Cardiac fibroblast (primary cell): ENCODE measurements around the gene DDX51.

ENCODE experiments used
- DNase-seq, 2 donors: peaks; one replicate each; pipeline versions ENCODE4 v3.0.0 to v3.0.0-alpha.2; 2010; ENCODE audit warnings: low read depth in 2 of 2
- H3K4me3 ChIP-seq, 2 donors: replicated peaks in 1 of 2; 1 replicate in 1 of 2; 2 replicates in 1 of 2; pipeline ENCODE4 v1.5.1; 2011; ENCODE audit warnings: low read depth in 2 of 2, low read length in 2 of 2, mild to moderate bottlenecking in 2 of 2, moderate library complexity in 1 of 2
- TF ChIP-seq, protein P1 (sequence below): IDR thresholded peaks from one replicate; pipeline ENCODE4 v1.5.1; 2011; ENCODE audit warnings: low read depth, mild to moderate bottlenecking, low read length, inconsistent platforms

Gene DDX51

DNA sequence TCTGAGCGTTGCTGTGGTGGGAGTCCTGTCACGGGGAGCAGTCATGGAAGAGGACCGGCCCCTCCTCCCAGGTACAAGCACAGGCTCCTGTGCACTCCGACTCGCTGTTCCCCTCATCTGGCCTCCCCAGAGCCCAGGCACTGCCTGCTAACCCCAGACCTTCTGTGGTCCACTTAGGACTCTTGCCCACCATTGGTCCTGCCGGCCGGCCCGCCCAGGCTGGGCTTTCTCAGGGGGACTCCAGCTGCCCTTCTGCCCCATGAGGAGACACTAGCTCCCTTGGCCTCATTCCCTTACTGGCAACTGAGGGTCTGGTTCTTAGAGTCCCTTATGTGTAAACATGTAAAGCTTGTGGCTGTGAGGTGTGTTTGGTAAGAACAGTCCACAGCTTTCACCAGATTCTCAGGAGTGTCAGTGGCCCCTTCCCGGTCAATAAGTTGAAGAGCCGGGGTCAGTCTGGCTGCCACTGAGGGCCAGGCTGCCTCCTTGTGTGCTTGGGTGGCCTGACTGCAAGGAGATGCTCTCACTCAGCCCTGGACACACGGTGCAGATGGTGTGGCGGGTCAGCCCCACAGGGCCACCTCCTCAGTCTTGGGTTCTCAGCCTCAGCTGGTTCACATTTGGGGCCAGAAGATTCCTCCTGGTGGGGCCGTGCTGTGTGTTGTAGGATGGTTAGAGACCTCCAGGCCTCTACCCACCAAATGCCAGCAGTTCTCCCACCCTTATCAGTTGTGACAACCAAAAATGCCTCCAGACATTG is 43.6 kb downstream of the DDX51 start:
- no peak overlapping the region for H3K4me3 ChIP-seq
- no peak for DNase-seq
- TF ChIP-seq, protein P1, sequence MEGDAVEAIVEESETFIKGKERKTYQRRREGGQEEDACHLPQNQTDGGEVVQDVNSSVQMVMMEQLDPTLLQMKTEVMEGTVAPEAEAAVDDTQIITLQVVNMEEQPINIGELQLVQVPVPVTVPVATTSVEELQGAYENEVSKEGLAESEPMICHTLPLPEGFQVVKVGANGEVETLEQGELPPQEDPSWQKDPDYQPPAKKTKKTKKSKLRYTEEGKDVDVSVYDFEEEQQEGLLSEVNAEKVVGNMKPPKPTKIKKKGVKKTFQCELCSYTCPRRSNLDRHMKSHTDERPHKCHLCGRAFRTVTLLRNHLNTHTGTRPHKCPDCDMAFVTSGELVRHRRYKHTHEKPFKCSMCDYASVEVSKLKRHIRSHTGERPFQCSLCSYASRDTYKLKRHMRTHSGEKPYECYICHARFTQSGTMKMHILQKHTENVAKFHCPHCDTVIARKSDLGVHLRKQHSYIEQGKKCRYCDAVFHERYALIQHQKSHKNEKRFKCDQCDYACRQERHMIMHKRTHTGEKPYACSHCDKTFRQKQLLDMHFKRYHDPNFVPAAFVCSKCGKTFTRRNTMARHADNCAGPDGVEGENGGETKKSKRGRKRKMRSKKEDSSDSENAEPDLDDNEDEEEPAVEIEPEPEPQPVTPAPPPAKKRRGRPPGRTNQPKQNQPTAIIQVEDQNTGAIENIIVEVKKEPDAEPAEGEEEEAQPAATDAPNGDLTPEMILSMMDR, result no peak

DNA sequence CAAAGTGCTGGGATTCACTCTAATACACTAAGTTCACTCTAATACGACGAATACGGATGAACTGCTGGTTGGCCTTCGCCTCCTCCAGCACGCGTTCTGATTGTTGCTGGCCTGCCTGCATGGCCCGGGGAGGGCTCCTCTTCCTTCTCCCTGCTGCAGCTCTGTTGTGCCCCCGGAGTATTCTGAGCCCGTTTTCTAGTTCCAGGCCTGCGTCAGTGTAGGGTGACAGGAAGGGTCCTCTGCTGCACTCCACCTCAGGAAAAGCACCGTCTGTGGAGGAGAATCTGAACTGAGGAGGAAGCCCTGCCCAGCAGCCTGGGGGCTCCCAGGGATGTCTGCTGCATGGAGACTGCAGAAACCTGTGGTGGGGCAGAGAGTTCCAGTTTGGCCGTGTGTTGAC is 44.4 kb downstream of the DDX51 start:
- TF ChIP-seq, protein P1, result no peak
- no peak overlapping the region for H3K4me3 ChIP-seq
- no peak for DNase-seq

DNA sequence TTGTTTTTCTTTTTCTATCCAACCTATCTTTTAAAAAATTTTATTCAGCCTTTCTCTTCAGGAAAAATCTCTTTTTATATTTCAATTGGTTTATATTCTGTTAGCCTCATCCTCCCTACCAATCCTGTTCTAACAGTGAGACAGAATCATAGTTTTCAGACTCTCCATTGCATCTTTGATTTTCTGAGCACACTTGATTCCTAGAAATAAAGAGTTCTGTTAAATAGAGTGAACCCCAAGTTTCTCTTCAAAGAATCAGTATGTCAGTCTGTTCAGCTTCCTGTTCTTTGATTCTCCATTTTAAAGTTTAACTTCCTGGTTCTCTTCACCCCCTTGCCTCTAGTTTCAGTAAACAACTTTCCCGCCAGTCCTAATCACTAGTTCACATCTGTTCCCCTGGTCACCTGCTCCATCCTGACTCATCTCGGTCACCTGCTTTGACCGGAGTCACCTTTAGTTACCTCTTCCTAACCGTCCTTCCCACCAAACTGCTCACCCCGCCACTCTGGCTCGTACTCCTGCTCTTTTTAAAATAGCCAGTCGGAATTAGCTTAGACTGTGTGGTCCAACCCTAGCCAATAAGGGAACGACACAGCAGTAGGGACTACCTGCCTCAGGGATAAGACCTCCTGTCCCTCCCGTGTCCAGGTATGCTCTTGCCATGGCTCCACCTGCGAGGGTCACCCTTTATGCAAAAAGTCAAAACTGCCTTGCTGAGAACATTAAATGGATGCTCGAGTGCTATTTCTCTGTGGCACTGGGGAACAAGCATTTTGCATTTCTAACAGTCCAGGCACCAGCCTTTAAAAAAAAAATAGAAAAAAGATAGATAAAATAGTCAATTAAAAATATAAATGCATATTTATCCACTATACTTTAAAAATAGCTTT is 48.4 kb downstream of the DDX51 start:
- H3K4me3 ChIP-seq, result no peak overlapping the region
- DNase-seq, result no peak
- TF ChIP-seq, protein P1, result no peak

GRCh38 chr12:132094269-132094891 is 49.7 kb downstream of the DDX51 start:
- H3K4me3 ChIP-seq, result no peak overlapping the region
- no peak for DNase-seq
- TF ChIP-seq, protein P1, result no peak

DNA sequence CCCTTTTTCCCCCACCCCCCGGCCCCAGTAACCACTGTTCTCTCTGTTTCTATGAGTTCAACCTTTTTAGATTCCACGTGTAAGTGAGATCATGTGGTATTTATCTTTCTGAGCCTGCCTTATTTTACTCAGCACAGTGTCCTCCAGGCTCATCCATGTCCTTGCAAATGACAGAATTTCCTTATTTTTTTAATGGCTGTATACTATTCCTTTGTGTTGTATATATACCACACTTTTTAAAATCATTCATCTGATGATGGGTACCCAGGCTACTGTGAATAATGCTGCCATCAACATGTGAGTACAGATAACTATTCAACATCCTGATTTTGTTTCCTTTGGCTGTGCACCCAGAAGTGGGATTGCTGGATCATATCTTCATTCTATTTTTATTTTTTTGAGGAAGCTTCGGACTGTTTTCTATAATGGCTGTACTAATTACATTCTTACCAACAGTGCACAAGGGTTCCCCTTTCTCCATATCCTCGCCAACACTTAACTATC is 54.7 kb downstream of the DDX51 start:
- no peak overlapping the region for H3K4me3 ChIP-seq
- TF ChIP-seq, protein P1, result no peak
- DNase-seq, result peak; percentile 34 to 36
